Karpas-422 (cell line): ENCODE measurements around the gene BRICD5. TPM values are rescaled to one million over a fixed set of nuclear protein-coding genes. Genes with fewer than 3 reads are reported as not detected.
A peak's percentile ranks its signal among the peaks of the same experiment; 100 is the strongest.

Source experiments
- DNase-seq: peaks from one replicate; pipeline ENCODE4 v3.0.0-alpha.2; 2015
- H2AFZ ChIP-seq: fragments of 200-600 bp; sonication (generic); 2 replicates; pipeline ENCODE4 v1.6.1; 2014; ENCODE audit warnings: antibody characterized with exemption, low read length, mixed read lengths
- H3K27ac ChIP-seq: fragments of 200-600 bp; sonication (generic); 2 replicates; pipeline ENCODE4 v1.5.1; 2014; ENCODE audit warnings: mild to moderate bottlenecking, low read length, moderate library complexity
- H3K27me3 ChIP-seq: fragments of 200-600 bp; sonication (generic); 2 replicates; pipeline ENCODE4 v1.6.1; 2014; ENCODE audit warnings: low read length, mixed read lengths
- H3K36me3 ChIP-seq: fragments of 200-600 bp; sonication (generic); 2 replicates; pipeline ENCODE4 v1.6.1; 2014; ENCODE audit warnings: low read length, mixed read lengths; ENCODE audit not compliant: insufficient read depth
- H3K4me1 ChIP-seq: fragments of 200-600 bp; sonication (generic); 2 replicates; pipeline ENCODE4 v1.6.1; 2014; ENCODE audit warnings: mild to moderate bottlenecking, low read length, mixed read lengths
- H3K4me2 ChIP-seq: fragments of 200-600 bp; sonication (generic); 2 replicates; pipeline ENCODE4 v1.6.1; 2014; ENCODE audit warnings: low read length, low read depth, mild to moderate bottlenecking; ENCODE audit not compliant: poor library complexity, severe bottlenecking
- H3K4me3 ChIP-seq: fragments of 200-600 bp; sonication (generic); 2 replicates; pipeline ENCODE4 v1.5.1; 2014; ENCODE audit warnings: mild to moderate bottlenecking, antibody characterized with exemption, low read length, mixed read lengths
- H3K79me2 ChIP-seq: fragments of 200-600 bp; sonication (generic); 2 replicates; pipeline ENCODE4 v1.6.1; 2014; ENCODE audit warnings: mild to moderate bottlenecking, low read length, mixed read lengths
- H3K9ac ChIP-seq: fragments of 200-600 bp; sonication (generic); 2 replicates; pipeline ENCODE4 v1.6.0; 2014; ENCODE audit warnings: low read length
- H3K9me2 ChIP-seq: fragments of 200-600 bp; sonication (generic), shearing (Covaris generic); replicated peaks from 2 replicates; pipeline ENCODE4 v1.6.0; 2014; ENCODE audit warnings: mild to moderate bottlenecking, low read length, moderate library complexity; ENCODE audit not compliant: insufficient read depth
- H3K9me3 ChIP-seq: fragments of 300-700, 200-600 bp; sonication (generic); 2 replicates; pipeline ENCODE4 v1.6.1; 2014; ENCODE audit warnings: low read length, mixed read lengths
- H4K20me1 ChIP-seq: fragments of 200-600 bp; sonication (generic); 2 replicates; pipeline ENCODE4 v1.6.1; 2014; ENCODE audit warnings: mild to moderate bottlenecking, antibody characterized with exemption, low read length, low read depth; ENCODE audit not compliant: insufficient read depth
- total RNA-seq: library from RNA; depleted of rRNA; stranded (reverse); fragments of >200 nt; shearing (Covaris generic); gene quantifications from 2 replicates; pipeline ENCODE4 v1.2.3, GENCODE V29; 2014; ENCODE audit warnings: low replicate concordance

BRICD5 gene
- total RNA-seq, 1 experiment from 2014 or later: 3.7 TPM

- no peaks in the 10 kb centered on the region for H3K9me3 ChIP-seq
- H3K4me1 ChIP-seq: peaks cover 9% of the 10 kb centered on the region
- no peaks in the 10 kb centered on the region for H3K79me2 ChIP-seq
- H3K4me2 ChIP-seq: no peak overlapping the region
- H3K9ac ChIP-seq: no peak overlapping the region
- DNase-seq: no peak
- no peak overlapping the region for H3K27ac ChIP-seq
- H3K9me2 ChIP-seq: no peaks in the 10 kb centered on the region
- no peak overlapping the region for H3K4me3 ChIP-seq
- H3K36me3 ChIP-seq: no peaks in the 10 kb centered on the region
- H3K27me3 ChIP-seq: no peaks in the 10 kb centered on the region
- H4K20me1 ChIP-seq: peaks cover 4% of the 10 kb centered on the region; the same call in 1 of the 2 replicates
- no peak overlapping the region for H2AFZ ChIP-seq
These were observed 13.6 kb downstream of the BRICD5 start for GRCh38 chr16:2196981-2197511.

- Histone ChIP-seq H3K27me3 (no peaks in the 10 kb centered on the region), H3K36me3 (no peaks in the 10 kb centered on the region), H3K4me3 (no peak within 1 kb of the TSS), H3K9me3 (no peaks in the 10 kb centered on the region), H3K79me2 (no peaks in the 10 kb centered on the region), H3K9me2 (no peaks in the 10 kb centered on the region), H3K4me2 (no peak within 1 kb of the TSS), H3K4me1 (peaks cover 9% of the 10 kb centered on the region), H3K27ac (no peak within 1 kb of the TSS), H3K9ac (no peak within 1 kb of the TSS), H4K20me1 (peaks cover 4% of the 10 kb centered on the region; the same call in 1 of the 2 replicates), H2AFZ (no peak within 1 kb of the TSS)
- no peak for DNase-seq
These were observed 14.3 kb downstream of the BRICD5 start, which contains the start of gene CASKIN1 for GRCh38 chr16:2196162-2196980. CASKIN1 (minus strand) TSS chr16:2196605; CDS start chr16:2196432, 173 bp downstream.

GRCh38 chr16:2195322-2196161 is 15.1 kb downstream of the BRICD5 start:
- Histone ChIP-seq H3K9ac (no peak overlapping the region), H2AFZ (no peak overlapping the region), H3K4me2 (no peak overlapping the region), H3K36me3 (no peaks in the 10 kb centered on the region), H4K20me1 (peaks cover 4% of the 10 kb centered on the region; the same call in 1 of the 2 replicates), H3K27ac (no peak overlapping the region), H3K9me2 (no peaks in the 10 kb centered on the region), H3K79me2 (no peaks in the 10 kb centered on the region), H3K4me3 (no peak overlapping the region), H3K9me3 (no peaks in the 10 kb centered on the region), H3K4me1 (peaks cover 12% of the 10 kb centered on the region), H3K27me3 (no peaks in the 10 kb centered on the region)
- no peak for DNase-seq

- H3K4me2 ChIP-seq: no peak overlapping the region
- peaks cover 19% of the 10 kb centered on the region for H3K4me1 ChIP-seq
- H3K9ac ChIP-seq: no peak overlapping the region
- H3K9me2 ChIP-seq: no peaks in the 10 kb centered on the region
- no peaks in the 10 kb centered on the region for H3K27me3 ChIP-seq
- peaks cover 4% of the 10 kb centered on the region; the same call in 1 of the 2 replicates for H4K20me1 ChIP-seq
- H3K27ac ChIP-seq: no peak overlapping the region
- no peak overlapping the region for H2AFZ ChIP-seq
- H3K4me3 ChIP-seq: no peak overlapping the region
- no peaks in the 10 kb centered on the region for H3K9me3 ChIP-seq
- peak; percentile 80 for DNase-seq
- no peaks in the 10 kb centered on the region for H3K36me3 ChIP-seq
- no peaks in the 10 kb centered on the region for H3K79me2 ChIP-seq
These were observed 15.8 kb downstream of the BRICD5 start for GRCh38 chr16:2194852-2195321.

- no peaks in the 10 kb centered on the region for H3K9me2 ChIP-seq
- no peaks in the 10 kb centered on the region for H3K36me3 ChIP-seq
- no peak overlapping the region for H2AFZ ChIP-seq
- H3K4me3 ChIP-seq: no peak overlapping the region
- H3K27ac ChIP-seq: no peak overlapping the region
- H4K20me1 ChIP-seq: peaks cover 4% of the 10 kb centered on the region; the same call in 1 of the 2 replicates
- peaks cover 19% of the 10 kb centered on the region for H3K4me1 ChIP-seq
- no peaks in the 10 kb centered on the region for H3K79me2 ChIP-seq
- no peaks in the 10 kb centered on the region for H3K27me3 ChIP-seq
- H3K4me2 ChIP-seq: no peak overlapping the region
- no peaks in the 10 kb centered on the region for H3K9me3 ChIP-seq
- no peak overlapping the region for H3K9ac ChIP-seq
- peak; percentile 61 for DNase-seq
These were observed 16.4 kb downstream of the BRICD5 start for GRCh38 chr16:2194166-2194834.

- H3K9me3 ChIP-seq: no peaks in the 10 kb centered on the region
- H3K9ac ChIP-seq: no peak overlapping the region
- DNase-seq: no peak
- H2AFZ ChIP-seq: no peak overlapping the region
- H4K20me1 ChIP-seq: peaks cover 4% of the 10 kb centered on the region; the same call in 1 of the 2 replicates
- no peak overlapping the region for H3K4me3 ChIP-seq
- no peaks in the 10 kb centered on the region for H3K27me3 ChIP-seq
- no peaks in the 10 kb centered on the region for H3K9me2 ChIP-seq
- no peaks in the 10 kb centered on the region for H3K36me3 ChIP-seq
- no peak overlapping the region for H3K4me2 ChIP-seq
- H3K79me2 ChIP-seq: no peaks in the 10 kb centered on the region
- H3K4me1 ChIP-seq: peaks cover 19% of the 10 kb centered on the region
- no peak overlapping the region for H3K27ac ChIP-seq
These were observed 19.3 kb downstream of the BRICD5 start for GRCh38 chr16:2191446-2191706.

GRCh38 chr16:2190659-2191445 is 19.8 kb downstream of the BRICD5 start:
- H3K79me2 ChIP-seq: no peaks in the 10 kb centered on the region
- no peaks in the 10 kb centered on the region for H3K36me3 ChIP-seq
- H3K9ac ChIP-seq: no peak overlapping the region
- H3K27ac ChIP-seq: no peak overlapping the region
- H3K4me3 ChIP-seq: no peak overlapping the region
- no peaks in the 10 kb centered on the region for H3K9me2 ChIP-seq
- peak; percentile 59 for DNase-seq
- peaks cover 19% of the 10 kb centered on the region for H3K4me1 ChIP-seq
- no peak overlapping the region for H3K4me2 ChIP-seq
- no peaks in the 10 kb centered on the region for H3K9me3 ChIP-seq
- H3K27me3 ChIP-seq: no peaks in the 10 kb centered on the region
- peaks cover 4% of the 10 kb centered on the region; the same call in 1 of the 2 replicates for H4K20me1 ChIP-seq
- no peak overlapping the region for H2AFZ ChIP-seq
